Large intestine (tissue), 3 donors: ENCODE data around the gene CFAP46. TPM values are rescaled to one million over a fixed set of nuclear protein-coding genes. Genes with fewer than 3 reads are reported as not detected.

Experiments used
- DNase-seq, 2 donors: peaks; one replicate each; pipeline versions ENCODE4 v3.0.0 to v3.0.0-alpha.2; 2013
- H3K27ac ChIP-seq: one replicate; pipeline ENCODE4 v1.5.1; 2013; ENCODE audit warnings: low read length
- H3K27me3 ChIP-seq: 2 replicates; pipeline ENCODE4 v1.6.1; 2013; ENCODE audit warnings: low read length; ENCODE audit not compliant: control insufficient read depth, insufficient read depth
- H3K36me3 ChIP-seq: 2 replicates; pipeline ENCODE4 v1.6.1; 2013; ENCODE audit warnings: low read length; ENCODE audit not compliant: control insufficient read depth, insufficient read depth
- H3K4me1 ChIP-seq: one replicate; pipeline ENCODE4 v1.6.1; 2013; ENCODE audit warnings: low read length; ENCODE audit not compliant: control insufficient read depth, insufficient read depth
- H3K4me3 ChIP-seq: one replicate; pipeline ENCODE4 v1.5.1; 2013; ENCODE audit warnings: low read length
- H3K9me3 ChIP-seq: one replicate; pipeline ENCODE4 v1.6.1; 2013; ENCODE audit warnings: mild to moderate bottlenecking, low read depth, low read length, moderate library complexity; ENCODE audit not compliant: control insufficient read depth
- WGBS: methylation state at CpG from one replicate; pipeline ENCODE4 v1.1.5; 2013; ENCODE audit warnings: low lambda C conversion rate; ENCODE audit not compliant: insufficient coverage; 5-methylcytosine and 5-hydroxymethylcytosine counted together
- polyA plus RNA-seq: library from polyadenylated mRNA; unstranded; fragments of 120-200 nt; gene quantifications from one replicate; pipeline ENCODE4 v1.2.1, GENCODE V29; 2013

Gene CFAP46
- polyA plus RNA-seq, 1 donor, result 0.75 TPM

- H3K36me3 ChIP-seq, result no peaks in the 10 kb centered on the region
- H3K4me3 ChIP-seq, result no peak overlapping the region
- peaks cover 3% of the 10 kb centered on the region for H3K27me3 ChIP-seq
- H3K9me3 ChIP-seq, result peaks cover 6% of the 10 kb centered on the region
- no peak for DNase-seq
- no CpG with 5 or more reads among the region's 37 CpGs for WGBS
- H3K4me1 ChIP-seq, result no peaks in the 10 kb centered on the region
- no peak overlapping the region for H3K27ac ChIP-seq
Observed at GRCh38 chr10:132910901-132911785, 31.2 kb downstream of the CFAP46 start.

- no peaks in the 10 kb centered on the region for H3K4me1 ChIP-seq
- H3K27me3 ChIP-seq, result peaks cover 3% of the 10 kb centered on the region
- DNase-seq, result no peak
- no peak overlapping the region for H3K27ac ChIP-seq
- peaks cover 13% of the 10 kb centered on the region for H3K9me3 ChIP-seq
- no peak overlapping the region for H3K4me3 ChIP-seq
- 95% methylated on average over 4 of the region's 28 CpGs for WGBS
- no peaks in the 10 kb centered on the region for H3K36me3 ChIP-seq
Observed at GRCh38 chr10:132910186-132910880, 32.0 kb downstream of the CFAP46 start.

GRCh38 chr10:132909491-132910071 lies 32.8 kb downstream of the CFAP46 start:
- Histone ChIP-seq H3K9me3 (peaks cover 13% of the 10 kb centered on the region), H3K4me3 (no peak overlapping the region), H3K4me1 (no peaks in the 10 kb centered on the region), H3K27ac (no peak overlapping the region), H3K36me3 (no peaks in the 10 kb centered on the region), H3K27me3 (peaks cover 3% of the 10 kb centered on the region)
- WGBS, result 85% methylated on average over 4 of the region's 21 CpGs
- no peak for DNase-seq

GRCh38 chr10:132908621-132909295 lies 33.6 kb downstream of the CFAP46 start:
- Histone ChIP-seq H3K36me3 (no peaks in the 10 kb centered on the region), H3K4me1 (no peaks in the 10 kb centered on the region), H3K27ac (no peak overlapping the region), H3K27me3 (peaks cover 3% of the 10 kb centered on the region), H3K4me3 (no peak overlapping the region), H3K9me3 (peaks cover 13% of the 10 kb centered on the region)
- WGBS, result no CpG with 5 or more reads among the region's 33 CpGs
- DNase-seq, result no peak

GRCh38 chr10:132907821-132908620 lies 34.3 kb downstream of the CFAP46 start:
- H3K27me3 ChIP-seq, result no peaks in the 10 kb centered on the region
- no peak for DNase-seq
- H3K27ac ChIP-seq, result no peak overlapping the region
- H3K9me3 ChIP-seq, result peaks cover 13% of the 10 kb centered on the region
- WGBS, result no CpG with 5 or more reads among the region's 41 CpGs
- no peaks in the 10 kb centered on the region for H3K36me3 ChIP-seq
- no peak overlapping the region for H3K4me3 ChIP-seq
- H3K4me1 ChIP-seq, result no peaks in the 10 kb centered on the region

GRCh38 chr10:132906836-132907235 lies 35.5 kb downstream of the CFAP46 start:
- Histone ChIP-seq H3K9me3 (peaks cover 13% of the 10 kb centered on the region), H3K36me3 (no peaks in the 10 kb centered on the region), H3K4me3 (no peak overlapping the region), H3K4me1 (no peaks in the 10 kb centered on the region), H3K27ac (no peak overlapping the region), H3K27me3 (no peaks in the 10 kb centered on the region)
- no peak for DNase-seq
- WGBS, result no CpG with 5 or more reads among the region's 19 CpGs

GRCh38 chr10:132906106-132906505 lies 36.3 kb downstream of the CFAP46 start:
- Histone ChIP-seq H3K27me3 (no peaks in the 10 kb centered on the region), H3K4me3 (no peak overlapping the region), H3K4me1 (no peaks in the 10 kb centered on the region), H3K9me3 (peaks cover 13% of the 10 kb centered on the region), H3K36me3 (no peaks in the 10 kb centered on the region), H3K27ac (no peak overlapping the region)
- no peak for DNase-seq
- WGBS, result no CpG with 5 or more reads among the region's 15 CpGs

- WGBS, result no CpG with 5 or more reads among the region's 1 CpG
- H3K4me1 ChIP-seq, result no peaks in the 10 kb centered on the region
- no peaks in the 10 kb centered on the region for H3K36me3 ChIP-seq
- H3K9me3 ChIP-seq, result peaks cover 13% of the 10 kb centered on the region
- H3K4me3 ChIP-seq, result no peak overlapping the region
- H3K27ac ChIP-seq, result no peak overlapping the region
- DNase-seq, result no peak
- no peaks in the 10 kb centered on the region for H3K27me3 ChIP-seq
Observed at GRCh38 chr10:132905661-132906060, 36.7 kb downstream of the CFAP46 start.

GRCh38 chr10:132904814-132905649 lies 37.3 kb downstream of the CFAP46 start:
- H3K36me3 ChIP-seq, result no peaks in the 10 kb centered on the region
- peaks cover 13% of the 10 kb centered on the region for H3K9me3 ChIP-seq
- H3K4me1 ChIP-seq, result no peaks in the 10 kb centered on the region
- no peak for DNase-seq
- H3K4me3 ChIP-seq, result no peak overlapping the region
- WGBS, result 94% methylated on average over 6 of the region's 21 CpGs
- H3K27ac ChIP-seq, result no peak overlapping the region
- H3K27me3 ChIP-seq, result no peaks in the 10 kb centered on the region
